DND-41 (cell line): ENCODE results near the gene NEUROD4.

Experiments used
- CTCF ChIP-seq: IDR thresholded peaks from 2 replicates; pipeline ENCODE4 v1.5.1; 2012; ENCODE audit warnings: borderline replicate concordance, low read length, moderate library complexity, mild to moderate bottlenecking; ENCODE audit not compliant: poor library complexity, severe bottlenecking; ENCODE audit errors: extremely low read depth
- EZH2 ChIP-seq: IDR thresholded peaks from 3 replicates; pipeline ENCODE4 v1.6.1; 2012; ENCODE audit warnings: borderline replicate concordance, low read depth, mild to moderate bottlenecking, moderate library complexity, low read length, inconsistent platforms; ENCODE audit not compliant: severe bottlenecking

GRCh38 chr12:55049676-55050075 lies 29.9 kb downstream of the NEUROD4 start:
- TF ChIP-seq CTCF (no peak), EZH2 (no peak)
